Ishikawa (cell line): ENCODE data around the gene KDM2B.

Source experiments
- CEBPB ChIP-seq: IDR thresholded peaks from 2 replicates; pipeline ENCODE4 v1.6.1; 2012
- CREB1 ChIP-seq: IDR thresholded peaks from 2 replicates; pipeline ENCODE4 v1.6.1; 2012; ENCODE audit warnings: low read depth
- EGR1 ChIP-seq: IDR thresholded peaks from 2 replicates; pipeline ENCODE4 v1.6.1; 2012
- EP300 ChIP-seq: IDR thresholded peaks from 2 replicates; pipeline ENCODE4 v1.6.1; 2012; ENCODE audit warnings: borderline replicate concordance
- FOXM1 ChIP-seq: IDR thresholded peaks from 2 replicates; pipeline ENCODE4 v1.6.1; 2012; ENCODE audit warnings: low read depth, borderline replicate concordance
- MAX ChIP-seq: IDR thresholded peaks from 2 replicates; pipeline ENCODE4 v1.6.1; 2012
- NFIC ChIP-seq: IDR thresholded peaks from 2 replicates; pipeline ENCODE4 v1.6.1; 2012
- RAD21 ChIP-seq: IDR thresholded peaks from 2 replicates; pipeline ENCODE4 v1.6.1; 2012; ENCODE audit warnings: low read depth
- REST ChIP-seq: IDR thresholded peaks from 2 replicates; pipeline ENCODE4 v1.6.1; 2012; ENCODE audit warnings: low read depth, mild to moderate bottlenecking
- TAF1 ChIP-seq: IDR thresholded peaks from 2 replicates; pipeline ENCODE4 v1.6.1; 2012; ENCODE audit warnings: low read depth, mild to moderate bottlenecking
- TCF12 ChIP-seq: IDR thresholded peaks from 2 replicates; pipeline ENCODE4 v1.6.1; 2012; ENCODE audit warnings: low read depth
- TEAD4 ChIP-seq: IDR thresholded peaks from 2 replicates; pipeline ENCODE4 v1.6.1; 2012
- USF1 ChIP-seq: IDR thresholded peaks from 2 replicates; pipeline ENCODE4 v1.6.1; 2012
- YY1 ChIP-seq: IDR thresholded peaks from 2 replicates; pipeline ENCODE4 v1.6.1; 2012; ENCODE audit warnings: low read depth
- ZBTB7A ChIP-seq: IDR thresholded peaks from 2 replicates; pipeline ENCODE4 v1.6.1; 2012; ENCODE audit warnings: low read depth

KDM2B gene

GRCh38 chr12:121508533-121508932 lies 72.3 kb downstream of the KDM2B start:
- no peak for TF ChIP-seq RAD21
- no peak for TF ChIP-seq TAF1
- TF ChIP-seq USF1, result no peak

GRCh38 chr12:121507984-121508383 lies 72.8 kb downstream of the KDM2B start:
- TF ChIP-seq ZBTB7A (no peak), CEBPB (no peak), EP300 (no peak), REST (no peak), TEAD4 (no peak), TCF12 (no peak), TAF1 (no peak), CREB1 (no peak), YY1 (no peak), RAD21 (no peak), USF1 (no peak), EGR1 (no peak), FOXM1 (no peak), NFIC (no peak)

GRCh38 chr12:121507245-121507644 lies 73.6 kb downstream of the KDM2B start:
- TF ChIP-seq RAD21 (no peak), CEBPB (no peak), MAX (no peak), REST (no peak), TAF1 (no peak), YY1 (no peak), ZBTB7A (no peak), USF1 (no peak), TEAD4 (no peak), EGR1 (no peak), CREB1 (no peak), FOXM1 (no peak), NFIC (no peak), EP300 (no peak), TCF12 (no peak)

GRCh38 chr12:121505513-121505912 lies 75.3 kb downstream of the KDM2B start:
- TF ChIP-seq EGR1 (no peak), TEAD4 (no peak), CEBPB (no peak), TCF12 (no peak), REST (no peak), CREB1 (no peak), FOXM1 (no peak), MAX (no peak), USF1 (no peak), ZBTB7A (no peak), TAF1 (no peak), EP300 (no peak), RAD21 (no peak), YY1 (no peak), NFIC (no peak)
